SK-N-SH (cell line): ENCODE measurements around the gene S100A5. TPM values are rescaled to one million over a fixed set of nuclear protein-coding genes. Genes with fewer than 3 reads are reported as not detected.
A peak's percentile ranks its signal among the peaks of the same experiment; 100 is the strongest.

ENCODE experiments used
- CTCF ChIA-PET: fragments of 300-600, 350-600 bp; formaldehyde crosslinking; extraction: SDS; loops from one replicate; lab custom pipeline; 2021; lab: Yijun Ruan, JAX
- POLR2A ChIA-PET: fragments of 350-600 bp; sonication (Branson Sonifier 250); formaldehyde crosslinking; extraction: SDS; loops from one replicate; lab custom pipeline; 2020; ENCODE audit warnings: antibody characterized with exemption, inconsistent platforms; lab: Yijun Ruan, JAX
- DNase-seq: peaks from one replicate; pipeline ENCODE4 v3.0.0; 2012
- H2AFZ ChIP-seq: fragments of 200-600 bp; sonication (generic); 2 replicates; pipeline ENCODE4 v1.8.1; 2016; ENCODE audit warnings: antibody characterized with exemption, mild to moderate bottlenecking, low read depth
- H3F3A ChIP-seq: fragments of 200-600 bp; sonication (generic); replicated peaks from 2 replicates; pipeline ENCODE3; 2016; ENCODE audit warnings: antibody characterized with exemption, mild to moderate bottlenecking; ENCODE audit not compliant: insufficient read depth
- H3K27ac ChIP-seq, 2 experiments: fragments of 200-500 bp in 1 of 2; fragments of 200-600 bp in 1 of 2; sonication (Bioruptor generic) in 1 of 2; sonication (generic), shearing (Covaris generic) in 1 of 2; 2 replicates each; pipeline versions ENCODE4 v1.5.1 to v1.6.1; 2014 to 2016; ENCODE audit warnings: low read depth in 2 of 2, inconsistent platforms in 1 of 2, low read length in 1 of 2, mild to moderate bottlenecking in 1 of 2, mixed read lengths in 1 of 2
- H3K27me3 ChIP-seq: fragments of 200-600 bp; sonication (generic), shearing (Covaris generic); 2 replicates; pipeline ENCODE4 v1.6.1; 2016; ENCODE audit warnings: mixed run types; ENCODE audit not compliant: insufficient read depth
- H3K36me3 ChIP-seq, 2 experiments: fragments of 200-500 bp in 1 of 2; fragments of 200-600 bp in 1 of 2; sonication (Bioruptor generic) in 1 of 2; sonication (generic) in 1 of 2; replicated peaks in 1 of 2; 2 replicates each; pipeline versions ENCODE3 to v1.5.1; 2014 to 2016; ENCODE audit warnings: low read length in 1 of 2, mild to moderate bottlenecking in 1 of 2; ENCODE audit not compliant: insufficient read depth in 2 of 2, control insufficient read depth in 1 of 2
- H3K4me1 ChIP-seq, 2 experiments: fragments of 200-500 bp in 1 of 2; fragments of 200-600 bp in 1 of 2; sonication (Bioruptor generic) in 1 of 2; sonication (generic), shearing (Covaris generic) in 1 of 2; 2 replicates each; pipeline versions ENCODE4 v1.5.1 to v1.6.1; 2014 to 2016; ENCODE audit warnings: low read depth in 1 of 2, low read length in 1 of 2, mixed run types in 1 of 2; ENCODE audit not compliant: insufficient read depth in 2 of 2, control insufficient read depth in 1 of 2
- H3K4me2 ChIP-seq: fragments of 200-600 bp; sonication (generic), shearing (Covaris generic); 2 replicates; pipeline ENCODE4 v1.6.1; 2017; ENCODE audit warnings: mixed run types
- H3K4me3 ChIP-seq, 2 experiments: fragments of 200-500 bp in 1 of 2; fragments of 200-600 bp in 1 of 2; sonication (Bioruptor generic) in 1 of 2; sonication (generic), shearing (Covaris generic) in 1 of 2; 2 replicates each; pipeline versions ENCODE4 v1.5.1 to v1.8.1; 2014 to 2016; ENCODE audit warnings: low read depth in 2 of 2, inconsistent platforms in 1 of 2, low read length in 1 of 2, mild to moderate bottlenecking in 1 of 2, mixed read lengths in 1 of 2, moderate library complexity in 1 of 2
- H3K79me2 ChIP-seq: fragments of 200-600 bp; sonication (generic); 2 replicates; pipeline ENCODE4 v1.8.1; 2017; ENCODE audit warnings: mild to moderate bottlenecking; ENCODE audit not compliant: insufficient read depth
- H3K9ac ChIP-seq: fragments of 200-600 bp; sonication (generic); 2 replicates; pipeline ENCODE4 v1.6.1; 2017; ENCODE audit warnings: mixed run types
- H3K9me2 ChIP-seq: fragments of 200-600 bp; sonication (generic); 2 replicates; pipeline ENCODE4 v1.6.1; 2017; ENCODE audit warnings: mixed run types
- H3K9me3 ChIP-seq: fragments of 200-600 bp; sonication (generic); 2 replicates; pipeline ENCODE4 v1.6.1; 2017; ENCODE audit warnings: mixed run types, mild to moderate bottlenecking, moderate library complexity
- H4K20me1 ChIP-seq: fragments of 200-600 bp; sonication (generic); 2 replicates; pipeline ENCODE4 v1.6.1; 2017; ENCODE audit warnings: mild to moderate bottlenecking, mixed run types; ENCODE audit not compliant: insufficient read depth
- CHD2 ChIP-seq: fragments of 150-350 bp; IDR thresholded peaks from 2 replicates; pipeline ENCODE4 v1.6.1; 2018; ENCODE audit warnings: low read length; ENCODE audit not compliant: partially characterized antibody
- FOSL2 ChIP-seq: IDR thresholded peaks from 2 replicates; pipeline ENCODE4 v1.4.0; 2012; ENCODE audit warnings: low read depth, mild to moderate bottlenecking, moderate library complexity, borderline replicate concordance
- FOXM1 ChIP-seq: IDR thresholded peaks from 2 replicates; pipeline ENCODE4 v1.4.0; 2012; ENCODE audit warnings: low read depth, mild to moderate bottlenecking
- GABPA ChIP-seq: IDR thresholded peaks from 2 replicates; pipeline ENCODE4 v1.4.0; 2012; ENCODE audit warnings: low read depth, mild to moderate bottlenecking
- GATA2 ChIP-seq: sonication (generic); formaldehyde crosslinking; IDR thresholded peaks from 2 replicates; pipeline ENCODE4 v1.5.0; 2020; ENCODE audit warnings: mild to moderate bottlenecking, missing genetic modification reagents
- MEF2A ChIP-seq: IDR thresholded peaks from 2 replicates; pipeline ENCODE4 v1.4.0; 2012; ENCODE audit warnings: low read depth, borderline replicate concordance
- MXI1 ChIP-seq: IDR thresholded peaks from 2 replicates; pipeline ENCODE4 v1.6.1; 2012; ENCODE audit warnings: mild to moderate bottlenecking, low read depth, low read length, improper control_type of control experiment
- NFIC ChIP-seq: IDR thresholded peaks from 2 replicates; pipeline ENCODE4 v1.4.0; 2012; ENCODE audit warnings: borderline replicate concordance
- NRF1 ChIP-seq: IDR thresholded peaks from 2 replicates; pipeline ENCODE4 v1.6.1; 2012; ENCODE audit warnings: low read depth, mild to moderate bottlenecking, low read length
- RAD21 ChIP-seq: IDR thresholded peaks from 2 replicates; pipeline ENCODE4 v1.6.1; 2012; ENCODE audit warnings: mild to moderate bottlenecking, low read length
- RFX5 ChIP-seq: IDR thresholded peaks from 2 replicates; pipeline ENCODE4 v1.6.1; 2012; ENCODE audit warnings: mild to moderate bottlenecking, improper control_type of control experiment, low read length
- SIN3A ChIP-seq: IDR thresholded peaks from 2 replicates; pipeline ENCODE4 v1.6.1; 2012; ENCODE audit warnings: low read depth, mild to moderate bottlenecking, low read length, moderate library complexity, borderline replicate concordance
- SMC3 ChIP-seq: IDR thresholded peaks from 2 replicates; pipeline ENCODE4 v1.6.1; 2012; ENCODE audit warnings: low read depth, low read length, improper control_type of control experiment
- TAF1 ChIP-seq: IDR thresholded peaks from 2 replicates; pipeline ENCODE4 v1.6.1; 2012; ENCODE audit warnings: low read depth, mild to moderate bottlenecking, low read length, moderate library complexity, borderline replicate concordance
- TCF12 ChIP-seq: IDR thresholded peaks from 2 replicates; pipeline ENCODE4 v1.4.0; 2012
- YY1 ChIP-seq: IDR thresholded peaks from 2 replicates; pipeline ENCODE4 v1.4.0; 2012; ENCODE audit warnings: low read depth, mild to moderate bottlenecking
- WGBS: methylation state at CpG from one replicate; pipeline ENCODE4 v1.1.6; 2017; ENCODE audit warnings: low lambda C conversion rate; 5-methylcytosine and 5-hydroxymethylcytosine counted together
- polyA plus RNA-seq, 3 experiments: library from polyadenylated mRNA; depleted of rRNA; stranded (reverse); fragments of >200 nt; gene quantifications; 2 replicates each; pipeline ENCODE4 v1.2.3, GENCODE V29; 2012
- TF ChIP-seq, protein P1 (sequence below): IDR thresholded peaks from 2 replicates; pipeline ENCODE4; 2012
- TF ChIP-seq, protein P2 (sequence below): IDR thresholded peaks from 2 replicates; pipeline ENCODE4 v1.4.0; 2012; ENCODE audit warnings: low read depth
- TF ChIP-seq, protein P3 (sequence below): IDR thresholded peaks from 2 replicates; pipeline ENCODE4 v1.4.0; 2012; ENCODE audit warnings: low read depth, borderline replicate concordance
- TF ChIP-seq, protein P4 (sequence below): fragments of 150-350 bp; IDR thresholded peaks from 2 replicates; pipeline ENCODE4 v1.6.1; 2016; ENCODE audit warnings: mild to moderate bottlenecking, low read depth, low read length
- TF ChIP-seq, protein P5 (sequence below): fragments of 150-350 bp; IDR thresholded peaks from 2 replicates; pipeline ENCODE4 v1.6.1; 2017; ENCODE audit warnings: antibody characterized with exemption, low read length, low read depth, borderline replicate concordance

The S100A5 gene
- polyA plus RNA-seq, 1 of the 3 experiments (the other 2 are of a cell fraction) = 0.15 TPM

DNA sequence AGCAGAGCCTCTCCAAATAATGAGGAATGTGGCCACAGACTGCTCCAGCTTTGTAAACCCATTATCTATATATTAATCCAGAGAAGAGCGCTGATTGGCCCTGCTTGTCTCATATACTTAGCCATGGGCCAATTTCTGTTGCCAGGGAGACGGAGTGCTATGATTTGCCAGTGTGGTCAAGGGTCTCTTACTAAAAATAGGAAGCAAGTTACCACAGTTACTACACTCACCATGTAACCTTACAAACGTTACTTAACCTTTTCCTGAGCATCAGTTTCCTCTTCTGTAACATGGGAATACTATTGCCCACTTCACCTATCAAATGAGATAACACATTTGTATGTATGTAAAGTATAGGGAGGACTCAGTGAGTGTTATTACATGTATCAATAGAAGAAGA is 32.6 kb upstream of the S100A5 start:
- Histone ChIP-seq H3K4me3 (no peak overlapping the region), H4K20me1 (no peaks in the 10 kb centered on the region), H3K79me2 (no peaks in the 10 kb centered on the region), H3K27ac (peak overlapping the region in 1 of 2 experiments; percentile 77; a peak in 2 of 4 replicates), H3K9ac (no peak overlapping the region), H3K27me3 (no peaks in the 10 kb centered on the region), H3K9me3 (no peaks in the 10 kb centered on the region), H3K9me2 (no peaks in the 10 kb centered on the region), H2AFZ (peak overlapping the region; percentile 79), H3K36me3 (no peaks in the 10 kb centered on the region), H3K4me1 (peaks cover 6 to 14% of the 10 kb centered on the region in 2 experiments; a peak in 3 of 4 replicates), H3F3A (peaks cover 22% of the 10 kb centered on the region), H3K4me2 (0 out of 2 replicates have a peak overlapping the region, but pooled peaks have one; percentile 7)
- DNase-seq = no peak
- 81% methylated on average over 3 of the region's 3 CpGs for WGBS
- CTCF ChIA-PET = interaction anchor here (0.6 to 7.4 kb wide), 25 partner anchors 8 to 221 kb away, joined by 3 to 283 read pairs (median 7); partner anchors contain the start of genes CHTOP, NPR1, S100A14 and S100A16
- TF ChIP-seq SMC3 = no peak
- TF ChIP-seq TCF12 = no peak
- POLR2A ChIA-PET = interaction anchor here (2.1 kb wide), 1 partner anchor 61 kb away, joined by 12 read pairs; the partner anchor contains the start of gene CHTOP

DNA sequence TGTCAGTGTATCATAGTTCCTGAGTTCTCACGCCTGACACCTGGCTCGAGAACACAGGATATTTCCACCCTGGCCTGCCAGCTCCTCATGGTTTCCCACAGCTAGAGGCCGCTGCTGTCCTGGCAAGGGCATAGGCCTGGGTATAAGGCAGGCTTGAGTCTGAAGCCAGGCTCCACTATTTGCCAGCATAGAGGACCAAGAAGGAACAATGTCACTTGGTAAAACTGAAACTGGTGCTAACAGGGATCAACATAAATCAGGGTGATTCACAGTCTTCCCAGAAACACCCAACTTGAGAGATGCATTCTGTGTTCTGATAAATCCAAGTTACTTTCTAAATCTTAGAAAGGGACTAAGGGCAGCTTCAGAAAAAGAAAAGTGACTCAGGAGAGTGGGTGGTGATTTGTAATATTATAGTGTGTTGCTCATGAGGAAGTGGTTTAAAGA is 31.9 kb upstream of the S100A5 start:
- peak; percentile 78 for DNase-seq
- Histone ChIP-seq H3K79me2 (no peaks in the 10 kb centered on the region), H3K27me3 (no peaks in the 10 kb centered on the region), H3K4me3 (no peak overlapping the region), H3K9ac (peak overlapping the region; percentile 33; the same call in 1 of the 2 replicates), H3K36me3 (no peaks in the 10 kb centered on the region), H3K9me3 (no peaks in the 10 kb centered on the region), H3F3A (peaks cover 22% of the 10 kb centered on the region), H3K4me1 (peaks cover 12 to 15% of the 10 kb centered on the region in 2 experiments), H2AFZ (peak overlapping the region; percentile 79), H4K20me1 (no peaks in the 10 kb centered on the region), H3K4me2 (peak overlapping the region; percentile 7; the same call in 1 of the 2 replicates), H3K27ac (peak overlapping the region; percentile 4 to 77; a peak in 3 of 4 replicates), H3K9me2 (no peaks in the 10 kb centered on the region)
- 0% methylated on average over 3 of the region's 3 CpGs for WGBS
- POLR2A ChIA-PET = interaction anchor here (2.1 kb wide), 1 partner anchor 62 kb away, joined by 12 read pairs; the partner anchor contains the start of gene CHTOP
- CTCF ChIA-PET = interaction anchor here (0.6 to 7.4 kb wide), 39 partner anchors 9 to 220 kb away, joined by 3 to 283 read pairs (median 5); partner anchors contain the start of genes CHTOP, NPR1, S100A14 and S100A16
- TF ChIP-seq, protein P1, sequence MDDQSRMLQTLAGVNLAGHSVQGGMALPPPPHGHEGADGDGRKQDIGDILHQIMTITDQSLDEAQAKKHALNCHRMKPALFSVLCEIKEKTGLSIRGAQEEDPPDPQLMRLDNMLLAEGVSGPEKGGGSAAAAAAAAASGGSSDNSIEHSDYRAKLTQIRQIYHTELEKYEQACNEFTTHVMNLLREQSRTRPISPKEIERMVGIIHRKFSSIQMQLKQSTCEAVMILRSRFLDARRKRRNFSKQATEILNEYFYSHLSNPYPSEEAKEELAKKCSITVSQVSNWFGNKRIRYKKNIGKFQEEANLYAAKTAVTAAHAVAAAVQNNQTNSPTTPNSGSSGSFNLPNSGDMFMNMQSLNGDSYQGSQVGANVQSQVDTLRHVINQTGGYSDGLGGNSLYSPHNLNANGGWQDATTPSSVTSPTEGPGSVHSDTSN = no peak
- no peak for TF ChIP-seq YY1
- TF ChIP-seq RFX5 = no peak
- 0 out of 2 replicates have a peak, but pooled peaks have one; percentile 53 for TF ChIP-seq SIN3A
- TF ChIP-seq, protein P2, sequence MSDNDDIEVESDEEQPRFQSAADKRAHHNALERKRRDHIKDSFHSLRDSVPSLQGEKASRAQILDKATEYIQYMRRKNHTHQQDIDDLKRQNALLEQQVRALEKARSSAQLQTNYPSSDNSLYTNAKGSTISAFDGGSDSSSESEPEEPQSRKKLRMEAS = peak; percentile 62; the same call in 1 of the 2 replicates
- no peak for TF ChIP-seq NRF1
- no peak for TF ChIP-seq NFIC
- TF ChIP-seq GABPA = no peak
- TF ChIP-seq GATA2 (CRISPR knock-in tag) = no peak
- TF ChIP-seq RAD21 = peak; percentile 91
- TF ChIP-seq, protein P3, sequence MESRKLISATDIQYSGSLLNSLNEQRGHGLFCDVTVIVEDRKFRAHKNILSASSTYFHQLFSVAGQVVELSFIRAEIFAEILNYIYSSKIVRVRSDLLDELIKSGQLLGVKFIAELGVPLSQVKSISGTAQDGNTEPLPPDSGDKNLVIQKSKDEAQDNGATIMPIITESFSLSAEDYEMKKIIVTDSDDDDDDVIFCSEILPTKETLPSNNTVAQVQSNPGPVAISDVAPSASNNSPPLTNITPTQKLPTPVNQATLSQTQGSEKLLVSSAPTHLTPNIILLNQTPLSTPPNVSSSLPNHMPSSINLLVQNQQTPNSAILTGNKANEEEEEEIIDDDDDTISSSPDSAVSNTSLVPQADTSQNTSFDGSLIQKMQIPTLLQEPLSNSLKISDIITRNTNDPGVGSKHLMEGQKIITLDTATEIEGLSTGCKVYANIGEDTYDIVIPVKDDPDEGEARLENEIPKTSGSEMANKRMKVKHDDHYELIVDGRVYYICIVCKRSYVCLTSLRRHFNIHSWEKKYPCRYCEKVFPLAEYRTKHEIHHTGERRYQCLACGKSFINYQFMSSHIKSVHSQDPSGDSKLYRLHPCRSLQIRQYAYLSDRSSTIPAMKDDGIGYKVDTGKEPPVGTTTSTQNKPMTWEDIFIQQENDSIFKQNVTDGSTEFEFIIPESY = no peak
- TF ChIP-seq FOSL2 = no peak
- no peak for TF ChIP-seq CHD2
- TF ChIP-seq MXI1 = no peak
- no peak for TF ChIP-seq TCF12
- TF ChIP-seq MEF2A = no peak
- no peak for TF ChIP-seq FOXM1
- peak; percentile 73 for TF ChIP-seq SMC3
- TF ChIP-seq, protein P4, sequence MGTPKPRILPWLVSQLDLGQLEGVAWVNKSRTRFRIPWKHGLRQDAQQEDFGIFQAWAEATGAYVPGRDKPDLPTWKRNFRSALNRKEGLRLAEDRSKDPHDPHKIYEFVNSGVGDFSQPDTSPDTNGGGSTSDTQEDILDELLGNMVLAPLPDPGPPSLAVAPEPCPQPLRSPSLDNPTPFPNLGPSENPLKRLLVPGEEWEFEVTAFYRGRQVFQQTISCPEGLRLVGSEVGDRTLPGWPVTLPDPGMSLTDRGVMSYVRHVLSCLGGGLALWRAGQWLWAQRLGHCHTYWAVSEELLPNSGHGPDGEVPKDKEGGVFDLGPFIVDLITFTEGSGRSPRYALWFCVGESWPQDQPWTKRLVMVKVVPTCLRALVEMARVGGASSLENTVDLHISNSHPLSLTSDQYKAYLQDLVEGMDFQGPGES = 0 out of 2 replicates have a peak, but pooled peaks have one; percentile 13
- TF ChIP-seq TAF1 = no peak; the same call in 1 of the 2 replicates
- TF ChIP-seq, protein P5, sequence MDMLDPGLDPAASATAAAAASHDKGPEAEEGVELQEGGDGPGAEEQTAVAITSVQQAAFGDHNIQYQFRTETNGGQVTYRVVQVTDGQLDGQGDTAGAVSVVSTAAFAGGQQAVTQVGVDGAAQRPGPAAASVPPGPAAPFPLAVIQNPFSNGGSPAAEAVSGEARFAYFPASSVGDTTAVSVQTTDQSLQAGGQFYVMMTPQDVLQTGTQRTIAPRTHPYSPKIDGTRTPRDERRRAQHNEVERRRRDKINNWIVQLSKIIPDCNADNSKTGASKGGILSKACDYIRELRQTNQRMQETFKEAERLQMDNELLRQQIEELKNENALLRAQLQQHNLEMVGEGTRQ = no peak
